Colonic mucosa (tissue), 4 donors: ENCODE results near the gene ANKFY1. TPM values are rescaled to one million over a fixed set of nuclear protein-coding genes. Genes with fewer than 3 reads are reported as not detected.

Source experiments
- DNase-seq: peaks from one replicate; pipeline ENCODE4 v3.0.0-alpha.2; 2020
- H3K27ac ChIP-seq: fragments of 200-600 bp; one replicate; pipeline ENCODE4 v1.8.0; 2021
- H3K27me3 ChIP-seq: fragments of 200-600 bp; one replicate; pipeline ENCODE4 v1.8.0; 2021
- H3K36me3 ChIP-seq: fragments of 200-600 bp; one replicate; pipeline ENCODE4 v1.8.0; 2021
- H3K4me1 ChIP-seq: fragments of 200-600 bp; one replicate; pipeline ENCODE4 v1.8.0; 2021; ENCODE audit warnings: mild to moderate bottlenecking
- H3K4me3 ChIP-seq: fragments of 200-600 bp; one replicate; pipeline ENCODE4 v1.8.0; 2021
- H3K9ac ChIP-seq, 2 donors: one replicate each; pipeline ENCODE4 v1.7.0; 2013; ENCODE audit warnings: control low read depth in 2 of 2, low read depth in 2 of 2, low read length in 2 of 2
- H3K9me3 ChIP-seq: fragments of 200-600 bp; one replicate; pipeline ENCODE4 v1.8.0; 2021
- CTCF ChIP-seq: fragments of 200-600 bp; IDR thresholded peaks from one replicate; pipeline ENCODE4 v1.8.0; 2022; ENCODE audit warnings: antibody characterized with exemption, mild to moderate bottlenecking
- intact Hi-C: fragments of 100-400 bp; cut with DNase I; formaldehyde crosslinking; loops from one replicate; pipeline ENCODE4 v1.14.1; 2022
- total RNA-seq, 2 donors: library from RNA; stranded (reverse); fragmentation: NEBNext Ultra II Directional in 1 of 2; extraction: Animal tissue kit (Norgen Biotek cat#: 25700) in 1 of 2; gene quantifications; one replicate each; pipeline ENCODE4 v1.2.1, GENCODE V29; 2021
- donor health status: healthy.
- donor health status: DM: no; HTN: no; CAD: no.
- donor health status: DM: no; HTN: no; CAD: no.

Gene ANKFY1
- total RNA-seq, 2 donors from 2014 or later: 43.8 to 51.8 TPM

- DNase-seq: peak; percentile 69
- Histone ChIP-seq H3K4me1 (no peaks in the 10 kb centered on the region), H3K9ac (no peak overlapping the region), H3K27ac (no peak overlapping the region), H3K9me3 (no peaks in the 10 kb centered on the region), H3K4me3 (no peak overlapping the region), H3K27me3 (no peaks in the 10 kb centered on the region), H3K36me3 (no peaks in the 10 kb centered on the region)
- TF ChIP-seq CTCF: peak; percentile 72
- intact Hi-C loops: loop anchor here (5.0 kb wide), 1 partner anchor 92 kb away; no protein-coding TSS in a partner anchor
These were observed 40.7 kb upstream of the ANKFY1 start for GRCh38 chr17:4304417-4305027.

GRCh38 chr17:4301066-4301465, 37.3 kb upstream of the ANKFY1 start:
- no peaks in the 10 kb centered on the region for H3K36me3 ChIP-seq
- no peak for DNase-seq
- H3K27me3 ChIP-seq: no peaks in the 10 kb centered on the region
- no peak overlapping the region for H3K4me3 ChIP-seq
- H3K4me1 ChIP-seq: no peaks in the 10 kb centered on the region
- no peak overlapping the region for H3K9ac ChIP-seq
- intact Hi-C loops: no loop called here
- no peaks in the 10 kb centered on the region for H3K9me3 ChIP-seq
- no peak for TF ChIP-seq CTCF
- H3K27ac ChIP-seq: no peak overlapping the region

GRCh38 chr17:4297351-4297750, 33.6 kb upstream of the ANKFY1 start:
- Histone ChIP-seq H3K27me3 (no peaks in the 10 kb centered on the region), H3K9me3 (no peaks in the 10 kb centered on the region), H3K4me1 (no peaks in the 10 kb centered on the region), H3K36me3 (no peaks in the 10 kb centered on the region), H3K27ac (no peak overlapping the region), H3K4me3 (no peak overlapping the region), H3K9ac (no peak overlapping the region)
- TF ChIP-seq CTCF: no peak
- no peak for DNase-seq
- intact Hi-C loops: no loop called here

GRCh38 chr17:4295686-4296085, 31.9 kb upstream of the ANKFY1 start:
- DNase-seq: no peak
- Histone ChIP-seq H3K4me1 (no peaks in the 10 kb centered on the region), H3K9ac (no peak overlapping the region), H3K4me3 (no peak overlapping the region), H3K36me3 (no peaks in the 10 kb centered on the region), H3K9me3 (no peaks in the 10 kb centered on the region), H3K27me3 (no peaks in the 10 kb centered on the region), H3K27ac (no peak overlapping the region)
- intact Hi-C loops: no loop called here
- TF ChIP-seq CTCF: no peak

GRCh38 chr17:4293572-4293971, 29.8 kb upstream of the ANKFY1 start:
- Histone ChIP-seq H3K36me3 (no peaks in the 10 kb centered on the region), H3K4me3 (no peak overlapping the region), H3K9me3 (no peaks in the 10 kb centered on the region), H3K27ac (no peak overlapping the region), H3K9ac (no peak overlapping the region), H3K27me3 (no peaks in the 10 kb centered on the region), H3K4me1 (no peaks in the 10 kb centered on the region)
- no peak for TF ChIP-seq CTCF
- no peak for DNase-seq
- intact Hi-C loops: no loop called here
